HG02798 (cell line): Measurements from ENCODE around the gene ZNF227.
"Not testable (repeated sequence)": the region's sequence is repeated elsewhere in the genome, so short reads cannot be mapped to it uniquely, and the experiment has no call there.

Experiments
- ATAC-seq: cut with Tn5 transposase; IDR thresholded peaks from one replicate; pipeline ENCODE4 v1.9.1; 2021; ENCODE audit warnings: mild to moderate bottlenecking; ENCODE audit not compliant: unreplicated experiment, poor library complexity

The ZNF227 gene

GRCh38 chr19:44212250-44212865 is at the start of gene ZNF227:
TSS of gene ZNF227 (plus strand) at chr19:44212532. CDS start at chr19:44217793, 5,261 bp downstream.
- peak; percentile 84 for ATAC-seq

- no peak for ATAC-seq
Observed at GRCh38 chr19:44163789-44164188, 48.5 kb upstream of the ZNF227 start.

- ATAC-seq: no peak
Observed at GRCh38 chr19:44164327-44164672, 48.0 kb upstream of the ZNF227 start.

- ATAC-seq: peak; percentile 93
Observed at GRCh38 chr19:44164673-44165512, 47.4 kb upstream of the ZNF227 start, which contains the start of gene ZNF226. TSS of gene ZNF226 (plus strand) at chr19:44165100. CDS start at chr19:44170081, 4,981 bp downstream.

- not testable (repeated sequence) for ATAC-seq
Observed at GRCh38 chr19:44170660-44171059, 41.7 kb upstream of the ZNF227 start.

GRCh38 chr19:44176590-44176989 is 35.7 kb upstream of the ZNF227 start:
- ATAC-seq: no peak

GRCh38 chr19:44180968-44181367 is 31.4 kb upstream of the ZNF227 start:
- ATAC-seq: no peak

GRCh38 chr19:44182145-44182544 is 30.2 kb upstream of the ZNF227 start:
- no peak for ATAC-seq

GRCh38 chr19:44190020-44190419 is 22.3 kb upstream of the ZNF227 start:
- no peak for ATAC-seq

- ATAC-seq: no peak
Observed at GRCh38 chr19:44192127-44192526, 20.2 kb upstream of the ZNF227 start.

- no peak for ATAC-seq
Observed at GRCh38 chr19:44196772-44197171, 15.6 kb upstream of the ZNF227 start.

GRCh38 chr19:44202470-44202869 is 9.9 kb upstream of the ZNF227 start:
- no peak for ATAC-seq

- no peak for ATAC-seq
Observed at GRCh38 chr19:44202974-44203373, 9.4 kb upstream of the ZNF227 start.

GRCh38 chr19:44203877-44204276 is 8.5 kb upstream of the ZNF227 start:
- ATAC-seq: not testable (repeated sequence)

GRCh38 chr19:44204772-44205171 is 7.6 kb upstream of the ZNF227 start:
- no peak for ATAC-seq

- ATAC-seq: peak; percentile 98
Observed at GRCh38 chr19:44207126-44207803, 5.1 kb upstream of the ZNF227 start.

GRCh38 chr19:44212866-44213346 is 574 bp downstream of the ZNF227 start:
- ATAC-seq: peak; percentile 3

GRCh38 chr19:44219926-44220325 is 7.6 kb downstream of the ZNF227 start:
- ATAC-seq: not testable (repeated sequence)

- not testable (repeated sequence) for ATAC-seq
Observed at GRCh38 chr19:44220761-44221160, 8.4 kb downstream of the ZNF227 start.

GRCh38 chr19:44221291-44221690 is 9.0 kb downstream of the ZNF227 start:
- ATAC-seq: not testable (repeated sequence)

GRCh38 chr19:44228318-44228717 is 16.0 kb downstream of the ZNF227 start:
- ATAC-seq: no peak
